LNCaP clone FGC (cell line): ENCODE results near the gene ALMS1.
"Not testable (repeated sequence)": the region's sequence is repeated elsewhere in the genome, so short reads cannot be mapped to it uniquely, and the experiment has no call there.

Experiments used
- DNase-seq: peaks from one replicate; pipeline ENCODE4 v3.0.0-alpha.2; 2011; ENCODE audit warnings: low read depth
- H3K4me3 ChIP-seq: 2 replicates; pipeline ENCODE4 v1.5.1; 2011; ENCODE audit warnings: mild to moderate bottlenecking, low read depth, low read length, control low read depth
- CTCF ChIP-seq: IDR thresholded peaks from 2 replicates; pipeline ENCODE4 v1.5.1; 2012; ENCODE audit warnings: mild to moderate bottlenecking; ENCODE audit not compliant: control insufficient read depth, insufficient read depth; ENCODE audit errors: extremely low read depth

The ALMS1 gene

GRCh38 chr2:73536133-73536840, 150.7 kb downstream of the ALMS1 start:
- no peak for TF ChIP-seq CTCF
- H3K4me3 ChIP-seq, result no peak overlapping the region
- DNase-seq, result no peak

- H3K4me3 ChIP-seq, DNase-seq: not testable (repeated sequence)
Measured at GRCh38 chr2:73560875-73561274, 175.2 kb downstream of the ALMS1 start.

- no peak overlapping the region for H3K4me3 ChIP-seq
- no peak for DNase-seq
- TF ChIP-seq CTCF, result no peak
Measured at GRCh38 chr2:73561422-73561821, 175.8 kb downstream of the ALMS1 start.

- no peak for DNase-seq
- no peak overlapping the region for H3K4me3 ChIP-seq
- TF ChIP-seq CTCF, result no peak
Measured at GRCh38 chr2:73564986-73565385, 179.3 kb downstream of the ALMS1 start.

GRCh38 chr2:73566288-73566878, 180.7 kb downstream of the ALMS1 start:
- no peak for DNase-seq
- no peak overlapping the region for H3K4me3 ChIP-seq
- TF ChIP-seq CTCF, result no peak

- H3K4me3 ChIP-seq, result no peak overlapping the region
- TF ChIP-seq CTCF, result no peak
- DNase-seq, result no peak
Measured at GRCh38 chr2:73575261-73575660, 189.6 kb downstream of the ALMS1 start.

GRCh38 chr2:73582364-73582763, 196.7 kb downstream of the ALMS1 start:
- no peak overlapping the region for H3K4me3 ChIP-seq
- DNase-seq, result no peak
- TF ChIP-seq CTCF, result no peak
